HG03575 (cell line): ENCODE data around the gene NOX5.

Experiments used
- ATAC-seq: cut with Tn5 transposase; IDR thresholded peaks from one replicate; pipeline ENCODE4 v1.9.1; 2021; ENCODE audit not compliant: unreplicated experiment, insufficient number of reproducible peaks, low FRiP score; ENCODE audit errors: extremely low read depth

Gene NOX5

DNA sequence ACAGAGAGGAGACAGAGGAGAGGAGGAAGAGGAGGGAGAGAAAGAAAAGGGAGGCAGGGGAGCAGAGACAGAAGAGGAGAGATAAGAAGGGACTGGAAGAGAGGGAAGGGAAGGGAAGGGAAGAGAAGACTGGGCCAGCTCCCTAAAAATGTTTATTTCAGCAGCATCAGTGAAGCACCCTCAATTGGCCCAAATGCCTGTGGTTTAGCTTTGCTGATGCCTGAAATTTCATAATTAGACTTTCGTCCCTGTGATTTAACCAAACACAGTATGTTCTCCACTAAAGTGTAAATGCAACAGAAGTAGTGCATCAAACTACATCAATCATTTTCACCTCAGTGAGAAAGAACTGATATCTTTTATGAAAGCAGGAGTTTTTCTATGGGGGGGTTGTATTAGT, 55.9 kb downstream of the NOX5 start:
- no peak for ATAC-seq

DNA sequence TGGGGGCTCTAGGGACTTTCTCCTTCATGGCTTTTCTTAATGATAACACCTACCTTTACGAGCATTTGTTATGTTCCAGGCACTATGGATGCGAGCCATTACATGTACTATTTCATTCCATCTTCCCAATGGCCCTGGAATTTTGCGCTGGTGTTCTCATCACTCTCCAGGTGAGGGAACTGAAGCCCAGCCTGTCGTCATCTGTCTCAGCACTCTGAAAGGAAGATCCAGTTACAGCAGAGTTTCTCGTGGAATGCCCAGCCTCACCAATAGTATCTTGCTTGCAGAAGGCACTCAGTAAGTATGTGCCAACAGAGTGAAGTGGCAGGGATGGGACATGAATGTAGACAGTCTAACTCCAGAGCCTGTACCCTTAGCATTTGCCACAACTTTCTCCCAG, 56.8 kb downstream of the NOX5 start:
- ATAC-seq, result no peak

DNA sequence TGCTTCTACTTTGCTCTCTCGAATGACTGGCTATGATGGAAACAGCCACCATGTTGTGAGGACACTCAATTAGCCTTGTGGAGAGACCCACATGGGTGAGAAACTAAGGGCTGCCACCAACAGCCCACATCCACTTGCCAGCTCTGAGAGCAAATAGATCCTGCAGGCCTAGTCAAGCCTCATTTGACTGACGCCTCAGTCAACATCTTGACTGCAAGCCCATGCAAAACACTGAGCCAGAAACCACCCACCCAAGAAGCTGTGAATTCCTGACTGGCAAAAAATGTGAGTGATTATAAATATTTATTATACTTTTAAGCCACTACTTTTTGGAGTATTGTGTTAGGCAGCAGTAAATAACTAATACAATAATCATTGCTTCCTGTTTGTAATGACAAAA, 58.4 kb downstream of the NOX5 start:
- no peak for ATAC-seq

DNA sequence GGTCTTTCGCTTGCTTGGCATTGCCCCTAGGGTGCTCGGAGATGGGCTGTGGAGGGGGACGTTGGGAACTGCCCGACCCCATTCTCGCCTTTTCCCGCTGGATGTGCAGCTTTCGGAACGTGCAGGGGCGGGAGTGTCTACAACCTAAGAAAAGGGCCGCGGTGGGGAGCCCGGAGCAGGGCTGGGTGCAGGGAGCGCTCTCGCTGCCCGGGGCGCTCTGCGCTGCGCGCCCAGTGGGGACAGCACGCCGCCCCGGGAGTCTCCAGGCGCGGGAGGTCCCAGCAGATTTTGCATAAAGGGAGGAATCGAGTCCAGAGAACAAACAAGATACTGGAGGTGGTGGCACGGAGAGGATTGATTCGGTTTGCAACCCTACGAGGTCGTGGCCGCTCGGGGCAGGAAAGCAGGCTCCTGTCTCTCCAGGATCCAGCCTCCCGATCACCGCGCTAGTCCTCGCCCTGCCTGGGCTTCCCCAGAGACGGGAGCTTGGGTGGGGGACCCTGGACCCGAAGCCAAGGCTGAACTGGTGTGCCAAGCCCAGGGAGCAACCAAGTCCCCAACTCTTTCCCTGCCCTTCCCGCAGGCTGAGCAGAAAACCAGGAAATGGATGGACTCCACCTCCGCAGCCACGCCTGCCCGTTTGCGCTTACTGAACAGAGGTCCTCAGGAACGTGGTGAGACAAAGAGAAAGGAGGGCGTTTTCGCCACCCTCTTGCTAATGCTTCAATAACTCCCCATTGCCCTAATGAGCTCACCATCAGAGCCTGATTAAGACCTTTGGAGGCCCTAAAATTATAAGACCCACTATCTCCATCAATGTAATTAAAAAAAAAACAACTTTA, 59.7 kb downstream of the NOX5 start:
- ATAC-seq, result no peak

DNA sequence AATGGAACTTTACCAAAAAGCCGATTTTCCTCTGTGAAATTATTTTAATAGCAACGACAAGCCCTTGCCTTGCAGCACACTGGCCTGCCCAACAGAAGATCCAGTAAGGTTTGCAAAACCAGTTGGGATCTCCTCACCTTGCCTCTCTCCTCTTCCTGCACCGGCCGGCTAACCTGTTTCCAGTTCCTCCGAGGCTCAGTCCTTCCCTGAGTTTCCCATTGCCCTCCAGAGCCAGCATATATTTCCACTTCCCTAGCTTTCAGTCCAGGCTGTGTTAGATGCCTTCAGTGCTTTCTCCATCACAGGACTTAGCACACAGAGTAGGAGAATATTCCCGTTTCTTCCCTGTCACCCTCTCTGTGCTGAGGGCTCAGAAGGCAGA, 60.3 kb downstream of the NOX5 start:
- ATAC-seq, result no peak

DNA sequence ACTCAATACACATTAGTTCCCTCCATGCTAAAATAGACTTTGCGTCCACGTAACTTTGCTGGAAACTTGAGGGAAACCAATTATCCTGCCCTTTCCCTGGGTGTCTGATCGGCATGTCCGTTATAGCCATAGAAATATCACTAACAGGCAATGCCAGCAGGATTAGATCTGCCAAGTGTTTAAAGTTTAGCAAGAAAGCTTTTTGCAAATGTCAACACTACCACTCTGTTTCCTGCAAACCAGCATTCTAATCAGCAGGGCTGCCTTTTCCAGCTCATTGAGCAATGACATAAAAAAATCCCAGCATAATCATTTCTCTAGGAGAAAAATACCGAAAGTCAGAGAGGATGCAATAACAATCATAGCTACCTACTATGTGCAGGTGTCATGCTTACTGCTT, 60.9 kb downstream of the NOX5 start:
- ATAC-seq, result no peak

DNA sequence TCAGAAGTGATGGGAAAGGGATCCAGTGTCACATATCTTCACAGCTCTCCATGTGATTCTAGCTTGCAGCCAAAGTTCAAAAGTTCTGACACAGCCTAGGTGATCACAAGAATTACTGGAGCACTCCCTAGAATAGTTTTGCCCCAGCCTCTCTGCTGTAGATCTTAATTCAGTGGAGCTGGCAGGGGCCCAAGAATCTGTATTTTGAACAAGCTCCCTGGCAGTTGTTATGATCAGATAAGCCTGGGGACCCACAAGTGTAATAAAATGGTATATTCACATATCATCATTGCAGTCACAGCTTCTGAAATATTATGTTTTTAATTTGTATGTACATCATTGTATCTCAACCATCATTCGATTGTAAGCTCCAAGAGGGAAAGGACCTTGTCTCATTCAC, 62.3 kb downstream of the NOX5 start:
- ATAC-seq, result no peak

DNA sequence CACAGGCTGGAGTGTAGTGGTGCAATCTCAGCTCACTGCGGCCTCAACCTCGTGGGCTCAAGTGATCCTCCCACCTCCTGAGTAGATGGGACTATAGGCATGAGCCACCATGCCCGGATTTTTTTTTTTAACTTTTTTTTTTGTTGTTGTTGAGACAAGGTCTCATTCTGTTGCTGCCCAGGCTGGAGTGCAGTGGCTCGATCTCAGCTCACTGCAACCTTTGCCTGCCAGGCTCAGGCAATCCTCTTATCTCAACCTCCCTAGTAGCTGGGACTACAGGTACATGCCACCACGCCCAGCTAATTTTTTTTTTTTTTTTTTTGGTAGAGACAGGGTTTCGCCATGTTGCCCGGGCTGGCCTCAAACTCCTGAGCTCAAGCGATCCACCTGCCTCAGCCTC, 64.1 kb downstream of the NOX5 start:
- no peak for ATAC-seq

DNA sequence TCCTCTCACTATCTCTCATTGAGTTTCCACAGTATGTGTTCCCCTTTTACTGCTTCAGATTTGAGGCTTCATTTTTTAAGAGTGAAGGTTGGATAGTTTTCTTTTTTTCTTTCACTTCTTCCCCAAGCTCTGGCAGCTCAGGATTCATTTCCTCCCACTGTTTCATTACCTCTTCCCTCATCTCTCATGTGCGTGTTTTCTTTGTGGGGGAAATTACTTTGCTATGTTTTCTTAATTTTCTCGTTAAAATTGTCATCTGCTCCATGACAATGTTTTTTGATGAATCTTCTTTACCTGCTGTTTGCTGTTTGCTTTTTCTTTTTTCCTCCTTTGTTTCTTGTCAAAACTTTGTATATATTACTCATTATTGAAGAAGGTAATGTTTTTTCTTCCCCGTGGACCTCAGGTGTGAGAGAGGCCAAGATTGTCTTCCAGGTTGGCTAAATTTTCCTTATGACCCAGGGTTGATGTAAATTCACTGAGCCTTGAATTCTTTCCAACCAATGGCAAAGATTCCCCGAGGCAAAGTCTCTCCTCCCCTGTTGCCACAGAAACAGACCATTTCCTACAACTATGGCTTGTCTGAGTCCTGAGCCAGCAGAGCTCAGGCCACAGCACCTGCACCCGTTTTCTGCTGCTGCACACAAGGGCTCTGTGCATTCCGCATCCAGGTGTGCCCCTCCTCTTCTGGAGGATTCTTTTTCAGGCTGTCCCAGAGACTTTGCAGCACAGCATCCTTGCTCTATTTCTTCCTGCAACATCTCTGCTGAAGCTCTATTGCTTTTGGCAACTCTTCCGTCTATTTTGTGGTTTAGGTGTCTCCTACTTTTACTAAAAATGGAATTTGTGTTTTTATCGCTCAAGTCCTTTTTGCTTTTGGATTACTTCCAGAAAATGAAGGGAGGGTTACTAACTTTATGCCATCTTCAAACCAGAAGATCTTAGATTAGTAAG, 66.1 kb downstream of the NOX5 start:
- no peak for ATAC-seq

DNA sequence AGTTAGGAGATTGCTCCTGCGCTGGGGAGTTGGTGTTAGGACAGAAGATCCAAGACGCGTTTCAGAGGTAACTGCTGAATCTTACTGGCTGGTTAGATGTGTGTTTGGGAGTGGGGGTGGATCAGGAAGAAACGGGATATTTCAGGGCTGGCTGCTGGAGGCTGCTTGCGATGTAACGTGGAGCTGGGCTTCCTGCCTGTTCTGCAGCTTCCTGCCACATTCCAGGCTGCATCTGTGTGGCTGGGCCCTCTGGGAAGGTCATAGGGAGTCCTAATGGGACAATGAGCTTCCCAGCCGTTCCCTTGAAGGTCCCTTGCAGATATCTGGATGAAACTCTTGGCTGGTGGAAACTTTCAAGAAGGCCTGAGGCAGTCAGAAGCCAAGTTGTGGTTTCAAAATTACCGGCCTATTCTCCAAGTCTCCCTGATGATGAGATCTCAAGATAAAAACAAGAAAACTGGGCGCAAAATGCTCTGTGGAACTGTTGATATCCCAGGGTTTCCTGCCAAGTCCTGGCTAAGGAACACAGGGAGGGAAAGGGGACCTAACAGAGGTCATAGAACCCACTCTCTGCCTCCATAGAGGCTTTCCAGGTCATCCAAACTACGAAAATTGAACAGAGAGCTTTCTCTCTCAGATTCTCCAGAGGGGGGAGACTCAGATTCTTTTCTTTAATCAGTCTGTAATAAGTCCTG, 67.0 kb downstream of the NOX5 start:
- no peak for ATAC-seq

DNA sequence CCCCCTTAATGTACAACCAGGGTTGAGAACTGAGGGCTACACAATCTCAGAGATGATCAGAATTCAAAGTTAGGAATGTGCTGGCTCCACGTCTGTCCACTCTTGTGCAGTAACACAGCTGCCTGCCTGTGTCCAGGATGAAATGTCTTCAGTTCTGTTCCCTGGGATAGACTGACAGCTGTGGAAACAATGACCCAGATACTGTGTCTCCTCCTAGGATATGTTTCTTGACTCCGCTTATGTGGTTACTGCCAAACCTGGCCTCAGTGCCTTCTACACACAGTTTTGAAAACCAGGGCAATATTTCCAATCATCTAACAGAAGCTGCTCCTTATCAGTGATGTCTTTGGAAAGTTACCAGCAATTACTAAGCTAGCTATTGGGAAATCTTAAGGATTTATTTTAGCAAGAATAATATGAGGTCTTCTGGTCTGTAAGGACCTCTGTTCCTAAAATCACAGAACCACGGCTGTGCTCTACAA, 67.6 kb downstream of the NOX5 start:
- no peak for ATAC-seq

DNA sequence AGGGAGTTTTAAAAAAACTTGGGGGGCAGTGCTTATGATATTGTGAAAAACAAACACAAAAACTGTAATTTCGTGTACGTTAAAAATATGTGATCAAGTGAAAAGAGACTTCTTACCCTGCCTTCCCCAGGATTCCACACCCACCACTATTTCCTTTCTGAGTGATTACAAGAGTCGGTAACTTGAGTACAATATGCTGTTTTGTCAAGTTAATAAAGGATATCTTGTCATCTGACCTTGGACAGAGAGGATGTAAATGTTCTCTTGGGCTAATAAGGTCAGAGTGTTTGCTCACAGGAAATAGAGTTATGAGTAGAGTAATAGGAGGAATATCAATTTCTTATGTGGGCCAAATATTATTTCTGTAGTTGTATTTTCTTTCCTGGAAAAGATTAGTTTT, 68.1 kb downstream of the NOX5 start:
- ATAC-seq, result no peak

DNA sequence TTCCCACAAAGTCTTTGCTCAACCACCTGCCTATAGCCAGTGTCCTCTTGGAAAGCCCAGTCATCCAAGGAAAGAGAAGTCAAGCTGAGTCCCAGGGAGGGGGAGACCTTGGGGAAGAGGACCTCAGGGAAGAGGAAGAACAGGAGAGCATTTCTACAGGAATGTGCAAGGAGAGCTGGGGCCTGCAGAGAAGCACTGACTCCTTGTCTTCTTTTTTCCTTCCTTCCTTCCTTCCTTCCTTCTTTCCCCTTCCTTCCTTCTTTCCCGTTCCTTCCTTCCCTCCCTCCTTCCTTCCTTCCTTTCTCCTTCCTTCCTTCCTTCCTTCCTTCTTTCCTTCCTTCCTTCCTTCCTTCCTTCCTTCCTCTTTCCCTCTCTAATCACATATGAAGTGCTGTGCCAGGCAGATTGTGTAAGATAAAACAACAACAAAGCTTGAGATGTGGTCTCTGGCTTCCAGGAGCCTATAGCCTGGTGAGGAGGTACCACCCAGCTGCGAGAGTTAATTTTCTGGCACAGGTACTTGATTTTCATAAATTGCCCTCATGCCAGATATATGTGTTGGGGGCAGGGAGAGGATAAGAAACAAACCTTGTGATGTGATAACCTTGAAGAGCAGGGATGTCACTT, 70.0 kb downstream of the NOX5 start:
- no peak for ATAC-seq

DNA sequence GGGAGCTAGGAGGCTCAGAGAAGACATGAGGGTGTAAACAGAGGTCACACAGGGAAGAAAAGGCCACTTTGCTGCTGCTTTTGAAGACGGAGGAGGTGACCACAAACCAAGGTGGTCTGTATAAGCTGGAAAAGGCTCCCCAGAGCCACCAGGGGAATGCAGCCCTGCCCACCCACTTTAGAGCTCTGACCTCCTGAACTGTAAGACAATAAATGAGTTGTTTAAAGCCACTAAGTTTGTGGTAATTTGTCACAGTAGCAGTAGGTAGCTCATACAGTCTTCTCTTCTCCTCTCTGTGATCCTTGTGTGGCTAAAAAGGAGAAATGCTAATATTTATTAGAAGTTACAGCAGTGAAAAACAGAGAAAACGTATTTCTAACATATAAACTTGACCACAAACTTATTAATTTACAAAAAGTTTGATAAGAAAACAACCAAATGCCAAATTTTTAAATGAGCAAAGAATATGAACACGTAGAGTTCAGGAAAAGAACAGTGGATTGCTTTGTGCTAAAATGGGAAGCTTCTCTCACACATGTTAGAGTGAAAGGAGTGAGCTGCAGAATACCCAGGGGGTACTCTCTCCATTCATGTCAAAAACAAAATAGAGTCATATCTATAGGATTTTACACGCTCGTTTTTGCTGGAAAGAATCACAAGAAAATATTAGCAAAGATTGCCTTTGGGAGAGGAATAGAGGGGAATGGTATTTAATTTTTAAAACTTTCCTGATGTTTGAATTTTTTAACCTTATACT, 71.0 kb downstream of the NOX5 start:
- no peak for ATAC-seq

DNA sequence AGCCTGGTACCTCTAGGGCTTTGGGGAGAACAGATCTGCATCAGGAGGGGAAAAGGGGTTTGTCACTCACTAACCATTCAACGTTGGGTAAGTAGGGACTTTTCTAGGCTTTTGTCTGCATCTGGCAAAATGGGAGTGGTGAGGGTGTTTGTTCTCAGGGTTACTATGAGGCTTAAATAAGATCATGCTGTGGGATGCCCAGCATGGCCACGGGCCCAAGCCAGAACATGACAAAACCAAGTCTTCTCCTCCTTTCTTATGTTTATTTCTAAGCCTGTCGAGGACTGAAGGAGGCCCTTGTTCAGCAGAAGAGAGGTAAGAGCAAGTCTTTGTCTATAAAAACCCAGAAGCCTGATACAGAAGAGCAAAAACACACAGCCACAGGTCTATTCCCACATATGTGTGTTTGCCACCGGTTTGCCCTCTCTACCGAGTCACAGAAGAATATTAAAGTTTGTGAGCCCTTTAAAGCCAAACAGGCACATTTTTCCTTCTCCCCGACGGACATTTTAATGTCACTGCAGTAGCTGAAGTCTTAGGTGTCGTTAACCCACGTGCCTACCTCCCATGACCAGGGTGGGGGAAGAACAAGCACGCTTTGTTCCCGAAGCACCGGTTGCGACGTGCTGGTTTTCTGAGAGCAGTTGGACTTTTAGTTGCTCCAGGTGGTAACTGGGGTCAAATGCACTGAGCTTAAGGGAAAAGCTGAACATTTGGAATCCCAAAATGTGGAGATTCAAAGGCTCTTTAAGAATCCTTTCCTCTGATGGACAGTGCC, 72.1 kb downstream of the NOX5 start:
- ATAC-seq, result no peak

DNA sequence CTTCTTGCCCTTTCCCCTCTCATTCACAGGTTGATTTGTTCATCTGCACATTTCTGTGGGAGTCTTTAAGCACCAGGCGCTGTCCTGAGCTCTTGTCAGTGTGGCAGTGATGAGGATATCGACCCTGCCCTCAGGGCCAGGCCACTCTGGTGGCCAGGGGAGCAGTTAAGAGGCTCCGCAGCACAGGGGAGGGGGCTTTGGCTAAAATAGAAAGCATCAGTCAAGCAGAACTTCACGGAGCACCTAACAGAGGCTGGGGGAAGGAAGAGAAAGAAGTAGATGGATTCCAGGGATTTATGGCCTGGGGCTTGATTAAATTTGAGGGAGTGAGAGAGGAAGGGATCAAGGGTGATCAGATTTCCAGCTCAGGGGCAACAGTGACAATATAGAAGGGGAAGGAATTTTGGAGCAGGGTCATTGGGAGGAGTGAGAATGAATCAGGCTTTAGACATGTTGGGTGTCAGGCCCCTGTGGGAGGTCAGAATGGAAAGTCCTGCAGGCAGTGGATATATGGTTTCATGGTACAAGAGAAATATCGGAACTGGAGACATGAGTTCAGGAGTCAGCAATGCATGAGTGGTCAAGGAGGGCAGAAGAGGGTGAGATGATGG, 73.0 kb downstream of the NOX5 start:
- ATAC-seq, result no peak

DNA sequence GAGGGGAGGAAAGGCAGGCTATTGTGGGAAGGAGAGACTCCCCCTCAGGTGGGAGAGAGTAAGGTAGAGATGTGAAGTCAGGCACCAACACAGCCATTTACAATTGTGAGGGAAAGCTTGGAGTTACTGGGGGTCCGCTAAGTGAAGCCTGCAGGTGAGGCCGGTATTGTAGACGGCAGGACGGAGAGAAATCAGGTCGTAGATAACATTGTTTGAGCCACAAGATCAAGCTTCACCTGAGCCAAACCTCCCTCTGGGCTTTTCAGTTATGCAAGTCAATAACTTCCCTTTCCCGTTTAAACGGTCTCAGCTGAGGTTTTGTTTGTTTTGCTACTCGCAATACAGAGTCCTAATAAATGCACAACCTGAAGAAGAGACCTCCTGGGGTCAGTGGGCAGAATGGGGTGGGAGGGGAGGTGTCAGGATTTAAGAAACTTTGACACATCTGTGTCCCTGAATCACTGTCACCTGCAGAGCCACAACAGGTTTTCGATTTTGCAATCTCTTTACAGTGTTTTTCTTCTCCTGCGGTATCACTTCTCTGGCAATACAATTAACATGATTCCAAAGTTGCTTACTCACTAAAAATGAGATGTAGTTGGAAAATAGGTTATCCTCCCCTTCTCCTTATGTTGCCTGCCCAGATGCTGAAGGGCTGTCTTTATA, 73.9 kb downstream of the NOX5 start:
- no peak for ATAC-seq
